Choroid plexus epithelial cell (primary cell): ENCODE data around the gene ATG101.

ENCODE experiments used
- DNase-seq: peaks from one replicate; pipeline ENCODE4 v3.0.0-alpha.2; 2010; ENCODE audit warnings: low read depth
- H3K4me3 ChIP-seq: 2 replicates; pipeline ENCODE4 v1.5.1; 2011; ENCODE audit warnings: low read depth, mild to moderate bottlenecking, control low read depth, low read length, moderate library complexity
- TF ChIP-seq, protein P1 (sequence below): conservative IDR thresholded peaks from 2 replicates; pipeline ENCODE4 v1.5.1; 2011; ENCODE audit warnings: low read depth, mild to moderate bottlenecking, control low read depth, inconsistent platforms, low read length, moderate library complexity

Gene ATG101

DNA sequence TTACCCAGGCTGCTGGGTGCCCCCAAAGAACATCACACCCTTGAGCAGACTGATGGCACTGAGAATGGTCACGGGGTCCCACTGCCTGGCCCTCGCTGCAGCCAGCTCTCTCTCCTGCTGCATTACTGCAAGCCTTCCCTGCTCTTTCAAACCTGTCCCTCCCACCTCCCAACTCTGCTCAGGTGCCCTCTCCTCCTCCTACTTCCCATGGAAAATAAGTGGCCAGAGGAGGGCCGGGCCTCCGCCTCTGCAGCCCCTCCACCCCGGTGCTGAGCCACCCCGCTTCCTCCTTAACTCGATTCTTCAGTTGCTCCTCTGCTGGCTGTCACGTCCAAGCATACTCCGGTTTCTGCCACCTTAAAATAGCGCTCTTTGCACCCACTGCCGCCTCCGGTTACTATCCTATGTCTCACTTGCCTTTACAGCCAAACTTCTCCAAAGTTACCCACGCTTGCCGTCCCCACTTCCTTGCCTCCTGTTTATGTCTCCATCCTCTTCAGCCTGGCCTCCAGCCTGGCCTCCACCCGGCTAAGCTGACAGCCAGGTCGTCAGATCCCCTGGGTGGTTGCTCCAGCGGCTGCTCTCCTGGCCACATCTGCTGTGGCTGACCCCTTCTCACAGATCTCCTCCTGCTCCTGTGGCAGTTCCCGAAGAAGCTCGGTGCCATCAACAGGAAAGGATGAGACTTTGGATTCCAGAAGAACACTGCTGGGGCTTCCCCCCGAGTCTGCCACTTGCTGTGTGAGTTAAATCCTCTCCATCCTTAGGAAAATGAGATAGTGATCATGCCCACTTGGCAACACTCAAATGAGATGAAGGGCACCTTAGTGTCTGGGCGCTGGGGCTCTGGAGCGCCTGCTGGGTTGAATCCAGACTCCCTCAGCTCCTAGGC, 17.4 kb downstream of the ATG101 start:
- TF ChIP-seq, protein P1, sequence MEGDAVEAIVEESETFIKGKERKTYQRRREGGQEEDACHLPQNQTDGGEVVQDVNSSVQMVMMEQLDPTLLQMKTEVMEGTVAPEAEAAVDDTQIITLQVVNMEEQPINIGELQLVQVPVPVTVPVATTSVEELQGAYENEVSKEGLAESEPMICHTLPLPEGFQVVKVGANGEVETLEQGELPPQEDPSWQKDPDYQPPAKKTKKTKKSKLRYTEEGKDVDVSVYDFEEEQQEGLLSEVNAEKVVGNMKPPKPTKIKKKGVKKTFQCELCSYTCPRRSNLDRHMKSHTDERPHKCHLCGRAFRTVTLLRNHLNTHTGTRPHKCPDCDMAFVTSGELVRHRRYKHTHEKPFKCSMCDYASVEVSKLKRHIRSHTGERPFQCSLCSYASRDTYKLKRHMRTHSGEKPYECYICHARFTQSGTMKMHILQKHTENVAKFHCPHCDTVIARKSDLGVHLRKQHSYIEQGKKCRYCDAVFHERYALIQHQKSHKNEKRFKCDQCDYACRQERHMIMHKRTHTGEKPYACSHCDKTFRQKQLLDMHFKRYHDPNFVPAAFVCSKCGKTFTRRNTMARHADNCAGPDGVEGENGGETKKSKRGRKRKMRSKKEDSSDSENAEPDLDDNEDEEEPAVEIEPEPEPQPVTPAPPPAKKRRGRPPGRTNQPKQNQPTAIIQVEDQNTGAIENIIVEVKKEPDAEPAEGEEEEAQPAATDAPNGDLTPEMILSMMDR = no peak
- no peak for DNase-seq
- H3K4me3 ChIP-seq = no peak overlapping the region

DNA sequence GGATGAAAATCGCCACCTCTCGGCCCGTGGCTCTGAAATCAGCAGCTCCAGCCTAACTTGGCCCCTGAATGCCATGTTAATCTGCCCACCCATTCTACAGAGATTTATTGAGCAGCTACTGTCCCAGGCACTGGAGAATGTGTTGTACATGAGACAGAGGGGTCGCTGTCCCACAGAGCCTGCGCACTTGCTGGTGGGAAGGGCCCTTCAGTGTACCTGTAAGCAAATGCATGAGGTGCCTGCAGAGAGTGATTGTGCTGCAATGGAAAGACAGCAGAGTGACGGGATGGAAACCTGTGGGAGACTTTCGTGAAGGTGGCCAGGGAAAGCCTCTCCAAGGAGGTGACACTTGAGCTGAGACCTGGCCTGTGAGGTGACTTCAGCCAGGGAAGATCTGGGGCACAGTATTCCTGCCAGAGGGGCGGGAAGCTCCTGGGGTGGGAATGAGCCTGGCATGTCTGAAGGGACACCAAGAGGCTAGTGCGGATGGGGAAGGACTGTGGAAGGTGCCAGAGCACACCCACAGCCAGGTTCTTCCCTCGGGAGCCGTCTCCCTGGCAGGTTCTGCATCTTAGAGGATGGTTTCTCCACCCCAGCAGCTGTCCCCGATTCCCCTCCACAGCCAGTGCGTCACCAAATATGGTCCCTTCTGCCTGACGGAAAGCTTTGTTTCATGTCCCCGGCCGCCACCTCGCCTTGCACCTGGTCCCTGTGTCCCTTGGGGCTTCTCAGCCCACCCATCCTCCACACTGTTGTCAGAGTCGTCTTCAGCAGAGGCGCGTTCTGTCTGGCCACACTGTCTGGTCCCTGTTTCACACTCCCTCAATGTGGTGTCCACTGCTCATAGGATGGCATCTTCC, 18.4 kb downstream of the ATG101 start:
- TF ChIP-seq, protein P1 = no peak
- H3K4me3 ChIP-seq = no peak overlapping the region
- no peak for DNase-seq

DNA sequence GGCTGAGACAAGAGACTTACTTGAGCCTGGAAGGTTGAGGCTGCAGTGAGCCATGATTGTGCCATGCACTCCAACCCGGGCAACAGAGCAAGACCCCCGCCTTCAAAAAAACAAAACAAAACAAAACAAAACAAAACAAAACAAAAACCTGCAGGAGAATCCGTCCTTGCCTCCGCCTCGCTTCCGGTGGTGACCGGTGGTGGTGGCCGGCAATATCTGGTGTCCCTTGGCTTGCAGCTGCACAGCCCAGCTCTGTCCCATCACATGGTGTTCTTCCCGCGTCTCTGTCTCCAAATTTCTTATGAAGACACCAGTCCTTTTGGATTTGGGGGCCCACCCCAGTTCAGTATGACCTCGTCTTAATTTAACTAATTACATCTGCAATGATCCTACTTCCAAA, 19.7 kb downstream of the ATG101 start:
- no peak for DNase-seq
- TF ChIP-seq, protein P1 = no peak
- no peak overlapping the region for H3K4me3 ChIP-seq

DNA sequence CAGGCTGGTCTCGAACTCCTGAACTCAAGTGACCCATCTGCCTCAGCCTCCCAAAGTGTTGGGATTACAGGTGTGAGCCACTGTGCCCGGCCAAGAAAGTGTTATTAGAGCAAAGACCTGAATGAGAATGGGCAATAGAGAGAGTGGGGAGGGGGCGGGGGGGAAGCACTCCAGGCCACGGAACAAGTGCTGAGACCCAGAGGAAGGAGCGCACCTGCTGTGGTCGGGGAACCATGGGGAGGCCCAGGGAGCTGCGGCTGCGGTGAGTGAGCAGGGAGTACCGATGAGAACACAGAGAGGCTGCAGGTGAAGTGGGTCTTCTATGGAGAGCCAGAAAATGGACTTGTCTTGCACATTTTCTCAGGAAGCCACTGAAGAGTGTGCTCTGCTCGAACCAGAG, 20.5 kb downstream of the ATG101 start:
- no peak for DNase-seq
- H3K4me3 ChIP-seq = no peak overlapping the region
- TF ChIP-seq, protein P1 = no peak

DNA sequence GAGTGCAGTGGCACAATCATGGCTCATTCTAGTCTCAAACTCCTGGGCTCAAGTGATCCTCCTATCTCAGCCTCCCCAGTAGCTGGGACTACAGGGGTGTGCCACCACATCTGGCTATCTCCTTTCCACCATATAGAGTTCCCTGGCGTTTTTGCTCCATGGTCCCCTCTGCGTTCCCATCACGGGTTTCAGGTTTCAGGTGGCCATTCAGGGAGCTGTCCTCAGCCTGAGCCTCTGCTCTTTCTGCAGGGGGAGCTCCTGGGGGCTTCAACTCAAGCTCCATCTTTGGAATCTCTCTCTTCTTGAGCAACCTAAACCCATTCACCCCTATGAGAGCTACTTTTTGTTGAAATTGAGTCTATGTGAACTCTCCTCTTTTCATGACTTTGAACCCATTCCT, 21.3 kb downstream of the ATG101 start:
- H3K4me3 ChIP-seq = no peak overlapping the region
- TF ChIP-seq, protein P1 = no peak
- DNase-seq = no peak

DNA sequence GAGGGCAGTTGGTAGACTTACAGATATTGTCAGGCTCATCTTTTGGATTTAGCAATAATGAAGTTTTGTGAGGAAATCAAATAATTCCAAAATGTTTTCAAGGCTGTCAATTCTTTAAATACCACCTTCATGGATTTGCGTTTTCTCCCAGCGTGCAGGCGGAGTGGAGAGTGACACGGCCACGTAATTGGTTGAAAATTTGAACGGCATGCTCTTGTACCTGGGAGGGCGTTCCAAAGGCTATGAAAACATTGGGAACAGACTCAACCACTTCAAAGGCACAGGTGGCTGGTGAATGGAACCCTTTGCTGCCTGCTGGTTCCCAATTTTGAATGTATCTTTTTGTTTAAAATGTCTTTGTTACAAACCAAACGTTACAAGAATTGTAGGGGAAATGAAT, 22.1 kb downstream of the ATG101 start:
- no peak overlapping the region for H3K4me3 ChIP-seq
- no peak for DNase-seq
- TF ChIP-seq, protein P1 = no peak
